HG03565 (cell line): Measurements from ENCODE around the gene ENGASE.

Source experiments
- ATAC-seq: cut with Tn5 transposase; IDR thresholded peaks from one replicate; pipeline ENCODE4 v1.9.1; 2021; ENCODE audit warnings: mild to moderate bottlenecking, moderate library complexity; ENCODE audit not compliant: unreplicated experiment

The ENGASE gene

DNA sequence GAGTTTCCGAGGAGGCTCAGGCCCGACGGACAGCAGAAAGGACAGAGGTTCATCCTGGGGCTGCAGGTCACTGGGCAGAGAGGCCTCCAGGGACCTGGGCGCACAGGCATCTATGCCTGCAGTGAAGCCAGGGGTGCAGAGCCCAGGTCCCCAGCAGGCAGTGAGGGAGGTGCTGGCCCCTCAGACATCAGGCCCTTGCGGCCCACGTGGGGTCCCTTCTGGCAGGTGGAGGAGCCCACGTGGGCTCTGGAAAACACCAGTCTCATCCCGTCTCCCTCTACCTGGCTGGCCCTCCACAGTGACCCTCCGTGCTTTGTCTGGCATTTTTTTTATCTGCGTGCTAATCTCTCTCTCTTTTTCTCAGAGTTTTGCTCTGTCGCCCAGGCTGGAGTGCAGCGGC is 36.5 kb downstream of the ENGASE start:
- no peak for ATAC-seq

DNA sequence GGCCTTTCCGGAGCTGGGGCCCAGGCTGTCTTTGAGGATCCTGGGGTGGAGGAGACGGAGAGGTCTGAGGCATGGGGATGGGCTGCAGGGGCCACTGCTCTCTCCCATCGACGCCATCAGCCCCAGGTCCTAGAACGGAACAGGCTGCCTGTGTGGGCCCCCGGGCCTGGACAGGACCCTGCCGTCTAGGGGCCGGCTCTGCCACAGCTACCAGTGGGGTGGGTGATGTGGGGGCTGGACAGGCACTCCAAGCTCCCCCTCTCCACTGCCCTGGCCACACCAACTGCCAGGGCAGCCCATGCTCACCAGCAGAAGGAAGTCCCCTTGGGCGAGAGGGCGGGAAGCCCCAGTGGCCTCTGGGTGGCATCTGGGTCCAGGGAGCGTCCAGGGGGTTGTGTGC is 37.8 kb downstream of the ENGASE start:
- ATAC-seq, result no peak

DNA sequence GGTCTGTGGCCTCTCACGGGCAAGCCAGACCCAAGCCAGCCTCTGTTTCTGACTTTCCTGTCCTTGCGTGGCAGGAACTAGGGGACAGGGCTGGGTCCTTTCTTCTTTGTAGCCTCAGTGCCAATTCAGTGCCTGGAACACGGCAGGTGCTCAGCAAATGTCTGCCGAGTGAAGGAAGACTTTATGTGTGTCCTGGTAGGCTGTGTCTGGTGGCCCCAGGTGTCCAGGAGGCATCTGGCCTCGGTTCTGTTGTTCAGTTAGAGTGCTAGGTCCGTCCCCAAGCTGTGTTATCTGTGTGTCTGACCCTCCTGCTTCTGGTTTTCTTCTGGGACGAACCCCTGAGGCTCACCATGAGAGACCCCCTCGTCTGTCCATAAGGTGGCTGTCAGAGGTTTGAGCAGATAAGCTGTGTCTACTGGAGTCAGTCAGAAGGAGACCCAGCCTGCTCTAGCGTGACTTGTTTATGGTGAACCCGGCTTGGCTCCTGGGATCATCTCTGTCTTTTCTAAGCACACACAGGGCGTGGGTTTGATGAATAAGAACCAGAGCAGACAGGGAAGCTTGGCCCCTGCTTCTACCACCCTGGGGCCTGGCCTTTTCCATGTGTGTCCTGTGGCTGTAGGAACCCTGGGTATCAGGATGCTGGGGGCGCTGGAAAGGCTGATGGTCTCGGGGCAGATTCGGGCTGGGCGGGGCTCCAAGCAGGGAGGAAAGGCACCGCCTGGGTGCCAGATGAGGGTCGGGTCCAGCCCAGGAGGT is 39.3 kb downstream of the ENGASE start:
- no peak for ATAC-seq

DNA sequence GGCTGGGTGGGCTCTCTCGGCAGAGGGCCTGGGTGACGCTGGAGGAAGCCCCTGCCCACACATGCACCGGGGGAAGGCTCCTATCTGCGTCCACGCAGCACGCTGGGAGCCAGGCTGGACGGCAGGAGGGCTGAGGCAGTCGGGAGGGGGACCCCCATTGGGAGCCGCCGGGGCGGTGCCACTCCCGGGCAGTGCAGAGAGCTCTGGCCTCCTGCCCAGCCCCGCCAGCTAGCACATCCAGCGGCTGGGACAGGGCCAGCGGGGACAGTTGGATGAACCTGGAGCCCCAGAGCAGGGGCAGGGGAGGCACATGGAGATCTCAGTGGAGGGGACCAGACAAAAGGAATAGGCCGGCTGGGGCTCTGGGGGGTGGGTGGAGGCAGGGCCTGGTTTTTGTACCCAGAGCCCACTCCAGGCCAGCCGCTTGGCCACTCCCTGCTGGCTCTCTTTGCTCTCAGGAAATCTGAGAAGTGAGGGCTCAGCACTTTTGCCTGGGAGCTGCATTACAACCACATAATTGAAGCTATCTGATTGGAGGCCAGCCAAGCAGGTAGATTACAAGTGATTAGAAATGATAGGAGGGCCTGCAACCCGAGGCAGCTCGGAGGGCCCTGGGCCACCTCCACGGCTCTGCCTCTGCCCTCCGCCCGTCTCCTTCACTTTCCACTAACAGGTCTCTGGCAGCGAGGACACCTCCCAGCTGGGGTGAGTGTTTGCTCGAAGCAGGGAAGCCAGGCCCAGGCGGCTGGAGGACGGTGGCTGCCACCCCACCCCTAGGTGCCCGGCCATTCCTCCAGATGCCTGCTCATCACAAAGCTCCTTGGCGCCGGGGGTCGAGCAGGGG is 40.1 kb downstream of the ENGASE start:
- no peak for ATAC-seq

DNA sequence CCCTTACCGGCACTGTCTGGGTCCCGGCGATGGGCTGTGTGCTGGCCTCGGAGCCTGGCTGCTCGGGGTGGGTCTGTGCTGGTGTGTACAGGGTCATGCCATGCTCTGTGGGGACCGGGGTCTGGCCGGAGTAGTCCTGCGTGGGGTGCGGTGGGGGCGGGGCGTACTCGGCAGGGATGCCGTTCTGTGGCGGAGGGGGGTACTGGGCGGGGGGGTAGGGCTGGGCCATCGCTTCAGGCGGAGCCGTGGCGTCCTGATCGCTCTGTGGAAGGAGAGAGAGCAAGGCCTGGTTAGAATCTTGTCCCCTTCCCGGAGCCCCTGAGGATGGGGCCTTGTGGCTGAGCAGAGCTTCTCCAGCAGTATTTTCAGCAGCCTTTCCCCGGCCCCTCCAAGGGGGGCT is 40.9 kb downstream of the ENGASE start:
- no peak for ATAC-seq

DNA sequence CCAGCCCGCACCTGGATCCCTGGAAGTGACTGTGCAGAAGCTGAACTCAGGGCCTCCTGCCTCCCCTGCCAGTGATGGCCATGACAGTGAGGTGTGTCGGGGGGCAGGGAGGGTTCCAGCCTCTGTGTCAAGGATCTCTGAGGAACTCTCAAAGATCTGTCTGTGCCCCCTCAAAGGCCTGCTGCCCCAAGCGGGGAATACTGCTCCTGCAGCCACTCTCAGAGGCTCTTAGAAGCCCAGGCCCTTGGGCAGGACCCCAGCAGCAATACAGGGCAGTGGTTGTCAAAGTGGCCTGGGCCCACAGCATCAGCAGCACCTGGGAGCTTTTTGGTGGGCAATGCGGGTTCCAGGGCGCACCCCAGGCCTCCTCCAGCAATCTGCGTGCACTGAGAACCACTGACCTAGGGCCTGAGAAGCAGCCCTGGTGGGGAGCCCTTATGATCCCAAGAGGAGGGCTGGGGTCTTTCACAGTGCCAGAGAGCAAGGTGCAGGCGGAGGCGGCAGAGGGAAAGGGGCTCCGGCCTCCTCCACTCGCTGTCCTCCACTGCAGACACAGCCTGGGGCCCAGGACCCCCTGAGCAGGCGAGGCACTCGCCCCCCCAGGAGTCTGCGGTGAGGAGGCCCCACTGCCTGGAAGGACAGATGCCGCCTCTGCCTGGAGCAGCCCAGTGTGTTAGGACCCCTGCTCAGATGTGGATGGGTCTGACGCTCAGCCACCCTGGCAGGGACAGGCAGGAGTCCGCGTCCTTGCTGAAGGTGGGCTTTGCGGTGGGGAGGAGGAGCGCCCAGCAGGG is 42.1 kb downstream of the ENGASE start:
- ATAC-seq, result no peak

DNA sequence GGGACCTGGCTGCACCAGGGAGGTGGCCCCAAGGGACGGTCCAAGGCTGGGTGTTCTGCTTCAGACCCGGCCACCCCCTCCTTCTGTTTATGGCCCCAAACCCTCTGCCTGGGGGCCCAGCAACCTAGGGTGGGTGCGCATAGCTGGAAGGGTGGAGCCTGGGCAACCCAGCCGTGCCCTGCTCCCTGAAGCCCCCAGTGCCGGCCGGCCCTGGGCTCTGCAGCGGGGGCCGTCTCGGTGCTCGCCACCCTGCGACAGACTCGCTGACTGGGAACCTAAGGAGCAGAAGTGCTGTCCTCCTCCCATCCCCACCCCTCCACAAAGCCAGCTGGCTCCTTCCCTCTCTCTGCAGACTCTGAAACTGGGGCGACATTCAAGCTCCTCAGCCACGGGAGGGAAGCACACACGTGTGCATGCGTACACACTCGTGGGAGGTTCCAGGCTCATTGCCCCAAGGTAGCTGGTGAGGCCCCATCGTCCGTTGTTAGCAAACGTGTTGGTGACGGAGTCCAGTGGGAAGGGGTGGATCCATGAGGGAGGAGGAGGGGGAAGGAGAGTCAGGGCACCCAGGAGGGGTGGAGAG is 43.4 kb downstream of the ENGASE start:
- no peak for ATAC-seq

DNA sequence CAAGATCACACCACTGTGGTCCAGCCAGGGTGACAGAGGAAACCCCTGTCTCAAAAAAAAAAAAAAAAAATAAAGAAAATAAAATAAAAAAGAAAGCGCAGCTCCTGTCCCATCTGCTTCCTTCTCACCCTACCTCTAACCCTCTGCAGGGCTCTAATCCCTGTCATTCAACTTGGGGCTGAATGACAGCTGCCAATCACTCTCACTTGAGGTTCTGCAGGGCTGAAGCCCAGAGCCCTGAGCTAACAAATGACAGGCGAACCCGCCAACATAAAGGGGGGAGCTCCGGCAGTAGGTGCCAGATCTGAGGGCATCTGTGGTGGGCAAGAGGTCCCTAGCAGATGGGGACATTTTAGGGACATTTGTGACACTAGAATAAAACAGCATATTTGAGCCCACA is 44.3 kb downstream of the ENGASE start:
- ATAC-seq, result no peak

DNA sequence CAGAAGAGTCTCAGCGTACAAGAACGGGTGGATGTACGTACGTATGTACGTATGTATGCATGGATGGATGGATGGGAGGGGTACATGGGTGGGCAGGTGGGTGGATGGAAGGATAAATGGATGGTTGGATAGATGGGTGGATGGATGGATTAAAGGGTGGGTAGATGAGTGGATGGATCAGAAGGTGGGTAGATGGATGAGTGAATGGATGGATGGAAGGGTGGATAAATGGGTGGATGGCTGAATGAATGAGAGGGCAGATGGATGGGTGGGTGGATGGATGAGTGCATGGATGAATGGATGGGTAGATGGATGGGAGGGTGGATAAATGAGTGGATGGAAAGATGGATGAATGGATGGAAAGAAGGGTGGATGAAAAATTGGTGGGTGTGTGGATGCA is 45.6 kb downstream of the ENGASE start:
- ATAC-seq, result no peak

DNA sequence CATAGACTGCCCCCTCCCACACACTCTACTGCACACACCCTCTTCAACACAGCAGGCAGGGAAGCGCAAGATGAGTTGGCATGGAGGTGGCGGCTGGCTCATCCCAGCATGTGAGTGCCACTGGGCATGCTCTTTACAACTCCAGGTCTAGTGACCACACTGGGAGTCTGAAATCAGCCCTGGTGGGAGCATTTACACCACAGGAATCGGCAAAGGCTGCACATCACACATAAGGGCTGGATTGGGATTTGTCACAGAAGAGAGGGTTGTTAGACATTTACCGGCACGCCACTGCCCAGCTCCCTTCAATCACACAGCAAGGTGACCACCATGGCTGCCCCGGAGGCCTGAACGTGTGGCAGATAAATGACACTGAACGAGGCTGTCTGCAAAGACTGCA is 49.4 kb downstream of the ENGASE start:
- no peak for ATAC-seq

DNA sequence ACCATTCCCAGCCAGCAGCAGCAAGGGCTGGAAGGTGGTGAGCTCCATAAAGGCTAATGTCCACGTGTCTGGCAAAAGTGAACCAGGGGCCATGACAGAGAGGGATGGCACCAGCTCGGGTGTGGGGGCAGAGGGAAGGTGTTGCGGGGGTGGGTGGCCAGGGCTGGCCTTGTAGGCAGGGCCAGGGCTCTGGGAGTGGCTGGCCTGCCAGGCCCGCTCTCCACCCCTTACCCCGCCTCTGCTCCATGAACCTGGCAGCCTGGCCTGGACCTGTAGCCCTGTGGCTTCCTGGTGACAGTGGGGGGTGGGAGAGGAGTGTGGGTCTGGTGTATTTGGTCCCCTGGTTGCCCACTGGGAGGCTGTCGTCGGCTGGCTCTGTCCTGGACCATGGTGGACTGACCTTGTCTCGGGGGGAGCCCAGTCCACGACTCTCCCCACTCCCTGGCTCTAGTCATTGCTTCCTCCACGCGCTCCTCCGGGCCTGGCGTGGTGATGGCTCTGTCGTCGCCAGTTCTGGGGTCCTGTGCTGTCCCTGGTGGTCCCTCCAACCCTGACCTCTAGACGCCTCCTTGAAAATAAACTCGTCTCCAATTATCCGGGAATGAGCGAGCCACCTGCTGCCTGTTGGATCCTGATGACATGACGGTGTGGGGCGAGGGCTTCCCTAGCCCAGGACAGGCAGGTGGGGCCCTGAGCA is 50.0 kb downstream of the ENGASE start:
- no peak for ATAC-seq

DNA sequence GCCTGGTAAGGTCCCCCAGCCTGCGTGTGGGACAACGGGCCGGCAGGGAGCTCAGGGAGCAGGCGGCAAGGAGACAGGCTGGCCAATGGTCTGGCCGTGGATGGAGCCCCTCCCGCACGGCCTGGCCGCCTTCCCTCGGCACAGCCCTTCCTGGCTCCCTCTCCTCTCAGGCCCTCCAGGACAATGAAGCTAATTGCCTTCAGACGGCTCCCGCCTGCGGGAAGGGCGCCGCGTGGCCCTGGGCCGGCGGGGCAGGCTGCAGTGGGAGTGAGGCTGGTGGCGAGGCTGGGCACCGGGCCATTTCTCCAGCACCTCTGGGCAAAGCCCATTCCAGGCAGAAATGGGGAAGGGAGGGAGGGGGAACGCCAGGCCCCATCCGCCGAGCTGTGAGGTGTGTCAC is 50.9 kb downstream of the ENGASE start:
- no peak for ATAC-seq

DNA sequence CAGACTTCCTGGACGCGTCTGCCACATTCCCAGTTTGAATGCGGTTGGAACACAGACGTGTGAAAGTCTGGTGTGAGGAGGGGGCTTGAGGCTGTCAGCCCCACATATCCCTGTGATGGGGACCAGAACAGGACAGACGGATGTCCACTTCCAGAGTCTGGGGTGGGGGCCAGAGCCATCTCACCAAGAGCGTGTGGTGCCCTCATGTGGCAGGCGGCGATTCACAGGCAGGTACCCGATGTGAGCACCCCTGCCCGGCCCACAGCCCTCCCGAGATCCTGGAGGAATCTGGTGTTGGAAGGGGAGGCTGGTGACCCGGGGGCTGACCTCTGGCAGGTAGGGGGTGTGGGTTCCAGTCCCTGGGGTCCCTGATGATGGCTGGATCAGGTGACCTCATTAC is 51.5 kb downstream of the ENGASE start:
- ATAC-seq, result no peak

DNA sequence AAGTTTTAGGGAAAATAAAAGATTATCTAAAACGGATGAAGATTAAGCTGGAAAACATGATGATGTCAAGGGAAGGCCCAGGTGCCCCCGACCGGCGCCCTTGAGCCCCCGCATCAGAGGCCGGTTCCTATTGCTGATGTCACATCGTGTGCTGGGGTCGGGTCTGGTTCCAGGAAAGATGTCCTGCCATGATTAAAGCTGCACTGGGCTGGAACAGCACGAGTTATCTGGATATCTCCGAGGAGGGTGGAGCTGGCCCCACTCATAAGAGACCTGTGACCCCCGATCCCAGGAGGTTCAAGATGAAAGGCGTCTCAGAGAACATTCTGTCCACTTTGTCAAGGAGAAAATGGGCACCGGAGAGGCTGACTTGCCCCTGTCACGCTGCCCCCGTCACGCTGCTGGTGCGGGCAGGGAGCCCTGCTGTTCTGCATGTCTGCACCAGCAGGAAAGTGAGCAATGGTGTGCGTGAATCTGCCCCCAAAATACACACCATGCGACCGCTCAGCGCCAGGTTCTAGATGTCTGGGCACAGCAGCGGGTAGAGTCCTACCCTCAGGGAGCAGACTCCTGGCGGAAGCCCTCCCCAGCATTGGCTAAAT is 53.0 kb downstream of the ENGASE start:
- ATAC-seq, result no peak

DNA sequence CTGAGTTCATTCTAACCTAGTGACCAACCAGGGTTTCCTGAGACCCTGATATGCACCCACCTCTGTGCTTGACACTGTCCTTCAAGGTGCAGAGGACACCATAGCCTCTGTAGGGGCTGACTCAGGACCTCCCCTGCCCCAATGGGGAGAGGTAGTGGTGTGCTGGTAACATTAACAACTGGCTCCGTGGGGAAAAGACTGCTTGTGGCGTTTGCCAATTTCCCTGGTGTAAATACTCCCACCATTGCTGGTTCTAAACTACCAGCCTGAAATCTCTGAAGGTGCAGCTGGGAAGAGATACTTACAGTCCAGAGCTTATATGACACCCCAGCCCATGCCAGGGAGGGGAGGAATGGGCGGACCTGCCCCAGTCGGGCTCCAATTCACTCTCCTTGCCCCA is 54.9 kb downstream of the ENGASE start:
- no peak for ATAC-seq

DNA sequence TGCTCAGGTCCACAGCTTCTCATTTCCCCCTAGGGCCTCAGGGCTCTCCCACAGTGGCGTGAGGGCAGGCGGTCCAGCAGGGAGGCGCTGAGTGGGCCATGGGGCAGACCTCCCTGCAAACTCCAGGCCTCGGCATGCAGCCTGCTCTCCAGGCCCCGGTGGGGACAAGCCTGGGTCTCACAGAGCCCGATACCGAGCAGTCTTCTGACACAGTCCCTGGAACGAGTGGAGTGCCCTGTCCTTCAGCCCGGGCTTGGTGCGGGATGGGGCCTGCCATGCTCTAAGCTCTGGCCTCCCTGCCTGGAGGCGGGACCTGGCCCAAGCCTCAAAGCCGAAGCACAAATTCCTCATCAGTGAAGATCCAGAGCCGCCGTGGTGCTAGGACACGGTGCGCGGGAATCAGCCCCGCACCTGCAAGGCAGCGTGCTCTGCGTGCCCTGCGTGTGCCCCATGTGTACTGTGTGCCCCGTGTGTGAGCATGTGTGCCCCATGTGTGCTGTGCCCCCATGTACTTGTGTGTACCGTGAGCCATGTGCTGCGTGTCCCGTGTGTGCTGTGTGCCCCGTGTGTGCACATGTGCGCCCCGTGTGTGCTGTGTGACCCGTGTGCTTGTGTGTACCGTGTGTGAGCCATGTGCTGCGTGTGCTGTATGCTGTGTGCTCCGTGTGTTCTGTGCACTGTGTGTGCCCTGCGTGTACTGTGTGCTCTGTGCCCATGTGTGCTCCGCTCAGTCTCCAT is 56.1 kb downstream of the ENGASE start:
- no peak for ATAC-seq

DNA sequence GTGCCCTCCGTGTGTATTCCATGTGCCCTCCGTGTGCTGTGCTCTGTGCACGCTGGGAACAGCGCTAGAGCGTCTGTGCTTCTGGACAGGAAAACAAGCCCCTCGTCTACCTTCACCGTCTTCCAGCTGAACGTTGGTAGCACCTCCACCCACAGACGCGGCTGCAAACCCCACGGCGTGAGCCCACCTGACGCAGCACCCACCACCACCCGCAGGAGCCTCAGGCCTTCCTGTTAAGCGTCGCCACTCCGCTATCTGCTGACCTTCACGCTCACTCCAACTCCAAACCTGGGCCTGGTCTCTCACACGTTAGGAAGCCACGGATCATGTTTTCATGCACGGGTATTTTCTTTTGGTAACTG is 56.6 kb downstream of the ENGASE start:
- no peak for ATAC-seq

DNA sequence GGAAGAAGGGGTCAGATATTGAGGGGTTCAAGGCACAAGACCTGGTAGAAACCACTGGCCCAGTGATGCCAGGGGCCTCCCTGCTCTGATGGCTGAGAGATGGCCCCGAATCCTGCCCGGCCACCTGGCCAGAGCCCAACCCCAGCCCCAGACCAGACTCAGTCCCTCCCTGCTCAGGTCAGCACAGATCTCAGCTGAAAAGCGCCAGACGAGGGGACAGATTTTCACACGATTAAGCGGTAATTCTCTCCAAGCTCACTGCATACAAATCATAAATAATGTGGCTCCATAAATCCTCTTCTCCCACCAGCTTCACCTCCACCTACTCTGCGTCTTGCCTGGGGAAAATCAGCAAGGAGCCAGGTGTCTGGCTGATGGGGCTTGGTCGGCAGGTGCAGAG is 57.1 kb downstream of the ENGASE start:
- no peak for ATAC-seq

DNA sequence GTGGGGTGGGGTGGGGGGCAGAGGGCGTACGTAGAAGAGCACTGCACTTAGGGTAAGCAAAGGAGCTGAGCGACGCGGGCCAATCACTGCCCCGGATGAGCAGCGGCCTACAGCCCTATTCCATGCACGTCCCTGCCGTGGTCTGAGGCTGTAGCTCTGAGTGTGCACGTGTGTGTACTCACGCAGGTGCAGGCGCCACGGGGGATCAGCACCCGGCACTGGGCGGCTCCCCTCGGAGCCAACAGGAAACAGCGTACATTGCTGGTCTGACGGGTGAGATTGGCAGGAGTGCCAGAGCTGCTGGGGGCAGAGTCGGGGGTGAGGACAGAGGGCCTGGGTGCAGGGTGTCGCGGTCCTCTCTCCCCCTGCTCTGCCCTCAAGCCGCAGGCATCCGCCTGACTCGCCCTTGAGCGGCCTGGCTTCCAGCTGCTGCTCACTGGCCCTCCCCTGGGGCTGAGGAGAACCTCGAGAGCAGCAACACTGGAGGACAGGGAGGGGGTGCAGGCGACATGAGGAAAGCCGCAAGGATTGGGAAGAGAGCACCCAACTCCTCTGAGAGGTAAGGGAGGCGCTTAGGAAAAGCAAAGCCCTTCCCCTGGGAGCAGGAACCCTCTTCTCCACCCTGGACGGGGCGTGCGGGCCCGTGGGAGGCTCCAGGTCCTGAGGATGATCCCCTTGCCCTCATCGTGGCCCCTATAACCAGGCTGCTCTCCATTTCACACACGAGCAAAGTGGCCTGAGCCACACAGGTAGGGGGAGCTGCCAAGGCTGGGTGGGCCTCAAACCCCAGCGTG is 57.8 kb downstream of the ENGASE start:
- ATAC-seq, result no peak
